Hepatocyte (in vitro differentiated cells): ENCODE results near the gene EML4.

ENCODE experiments used
- CTCF ChIP-seq: fragments of 200-600 bp; sonication (generic); IDR thresholded peaks from 2 replicates; pipeline ENCODE4 v1.5.1; 2016; ENCODE audit warnings: antibody characterized with exemption, mild to moderate bottlenecking; ENCODE audit not compliant: poor library complexity
- EZH2 ChIP-seq: fragments of 200-600 bp; sonication (generic); IDR thresholded peaks from 2 replicates; pipeline ENCODE4 v1.6.1; 2016; ENCODE audit warnings: antibody characterized with exemption, mild to moderate bottlenecking, borderline replicate concordance
- EZH2phosphoT487 ChIP-seq: fragments of 200-600 bp; sonication (generic); IDR thresholded peaks from one replicate; pipeline ENCODE4 v1.6.1; 2018; ENCODE audit warnings: antibody characterized with exemption, mild to moderate bottlenecking, low read depth, moderate library complexity; ENCODE audit not compliant: unreplicated experiment, severe bottlenecking

GRCh38 chr2:42207826-42208225 lies 38.7 kb downstream of the EML4 start:
- TF ChIP-seq EZH2 (no peak), CTCF (no peak), EZH2phosphoT487 (no peak)
